HepG2 (cell line): Measurements from ENCODE around the gene RBPJ. TPM values are rescaled to one million over a fixed set of nuclear protein-coding genes. Genes with fewer than 3 reads are reported as not detected.

ENCODE experiments used
- EHMT2 ChIP-seq: fragments of 200-600 bp; sonication (generic); IDR thresholded peaks from 2 replicates; pipeline ENCODE4 v1.7.0; 2017; ENCODE audit warnings: antibody characterized with exemption, low read depth, low read length, borderline replicate concordance
- NFIB ChIP-seq: sonication (generic); formaldehyde crosslinking; IDR thresholded peaks from 2 replicates; pipeline ENCODE4 v1.9.0; 2021; ENCODE audit warnings: missing genetic modification reagents, mild to moderate bottlenecking, borderline replicate concordance
- RFXANK ChIP-seq: IDR thresholded peaks from 2 replicates; pipeline ENCODE4 v1.6.1; 2016
- ZKSCAN8 ChIP-seq: IDR thresholded peaks from 2 replicates; pipeline ENCODE4 v1.6.1; 2016; ENCODE audit warnings: borderline replicate concordance, missing genetic modification reagents, missing compliant biosample characterization
- ZNF562 ChIP-seq: sonication (generic); formaldehyde crosslinking; IDR thresholded peaks from 2 replicates; pipeline ENCODE4 v1.8.0; 2022; ENCODE audit warnings: missing genetic modification reagents, borderline replicate concordance
- ZSCAN22 ChIP-seq: sonication (generic); formaldehyde crosslinking; IDR thresholded peaks from 2 replicates; pipeline ENCODE4 v1.4.0; 2020; ENCODE audit warnings: mild to moderate bottlenecking, missing genetic modification reagents
- polyA plus RNA-seq, 8 experiments: library from polyadenylated mRNA; depleted of rRNA in 3 of 8; stranded (reverse) in 7 of 8; unstranded in 1 of 8; fragments of >200 nt; fragmentation: Illumina TruSeq in 4 of 8; extraction: Trizol in 4 of 8; gene quantifications; 2 replicates each; pipeline versions ENCODE4 v1.2.1 to v1.2.3, GENCODE V29; 2011 to 2016; ENCODE audit warnings: low read depth in 4 of 8, missing spikeins in 1 of 8, mixed read lengths in 1 of 8; ENCODE audit not compliant: insufficient read depth in 1 of 8
- total RNA-seq, 5 experiments: library from RNA; depleted of rRNA; stranded (reverse); fragments of >200 nt; fragmentation: Illumina TruSeq; extraction: Trizol; gene quantifications; 2 replicates each; pipeline ENCODE4 v1.2.3, GENCODE V29; 2016; ENCODE audit warnings: low read depth in 1 of 5
- TF ChIP-seq, protein P1 (sequence below): sonication (generic); formaldehyde crosslinking; IDR thresholded peaks from 2 replicates; pipeline ENCODE4 v1.4.0; 2020; ENCODE audit warnings: missing genetic modification reagents, borderline replicate concordance
- TF ChIP-seq, protein P2 (sequence below): sonication (generic); formaldehyde crosslinking; IDR thresholded peaks from 2 replicates; pipeline ENCODE4 v1.4.0; 2020; ENCODE audit warnings: missing genetic modification reagents
- TF ChIP-seq, protein P3 (sequence below): sonication (generic); formaldehyde crosslinking; IDR thresholded peaks from 2 replicates; pipeline ENCODE4 v1.4.0; 2020; ENCODE audit warnings: missing genetic modification reagents, mild to moderate bottlenecking, borderline replicate concordance
- TF ChIP-seq, protein P4 (sequence below): sonication (generic); formaldehyde crosslinking; IDR thresholded peaks from 2 replicates; pipeline ENCODE4 v1.4.0; 2020; ENCODE audit warnings: missing genetic modification reagents, borderline replicate concordance

Gene RBPJ
- total and polyA plus RNA-seq, 2 of the 13 experiments (the other 11 are each of a cell fraction or from before 2014, with no cell fraction given): 25.9 to 33.2 TPM

DNA sequence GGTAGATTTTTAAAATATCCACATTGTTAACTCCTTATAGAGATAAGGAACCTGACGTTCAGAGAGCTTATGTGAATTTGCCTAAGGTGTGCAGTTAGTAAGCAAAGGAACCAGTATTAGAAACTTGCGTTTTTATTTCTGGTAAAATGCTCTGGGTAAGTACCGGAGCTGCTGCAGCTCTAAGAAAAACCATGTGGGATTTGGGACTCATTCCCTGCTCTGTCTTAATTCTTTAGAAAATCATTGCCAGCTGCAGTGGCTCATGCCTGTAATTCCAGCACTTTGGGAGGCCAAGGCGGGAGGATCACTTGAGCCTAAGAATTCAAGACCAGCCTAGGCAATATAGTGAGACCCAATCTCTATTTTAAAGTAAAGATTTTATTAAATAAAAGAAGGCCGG lies 163.7 kb downstream of the RBPJ start (continued):
- TF ChIP-seq, protein P1, sequence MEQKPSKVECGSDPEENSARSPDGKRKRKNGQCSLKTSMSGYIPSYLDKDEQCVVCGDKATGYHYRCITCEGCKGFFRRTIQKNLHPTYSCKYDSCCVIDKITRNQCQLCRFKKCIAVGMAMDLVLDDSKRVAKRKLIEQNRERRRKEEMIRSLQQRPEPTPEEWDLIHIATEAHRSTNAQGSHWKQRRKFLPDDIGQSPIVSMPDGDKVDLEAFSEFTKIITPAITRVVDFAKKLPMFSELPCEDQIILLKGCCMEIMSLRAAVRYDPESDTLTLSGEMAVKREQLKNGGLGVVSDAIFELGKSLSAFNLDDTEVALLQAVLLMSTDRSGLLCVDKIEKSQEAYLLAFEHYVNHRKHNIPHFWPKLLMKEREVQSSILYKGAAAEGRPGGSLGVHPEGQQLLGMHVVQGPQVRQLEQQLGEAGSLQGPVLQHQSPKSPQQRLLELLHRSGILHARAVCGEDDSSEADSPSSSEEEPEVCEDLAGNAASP (CRISPR knock-in tag): no peak
- no peak for TF ChIP-seq ZNF562 (CRISPR knock-in tag)
- no peak for TF ChIP-seq EHMT2
- TF ChIP-seq, protein P2, sequence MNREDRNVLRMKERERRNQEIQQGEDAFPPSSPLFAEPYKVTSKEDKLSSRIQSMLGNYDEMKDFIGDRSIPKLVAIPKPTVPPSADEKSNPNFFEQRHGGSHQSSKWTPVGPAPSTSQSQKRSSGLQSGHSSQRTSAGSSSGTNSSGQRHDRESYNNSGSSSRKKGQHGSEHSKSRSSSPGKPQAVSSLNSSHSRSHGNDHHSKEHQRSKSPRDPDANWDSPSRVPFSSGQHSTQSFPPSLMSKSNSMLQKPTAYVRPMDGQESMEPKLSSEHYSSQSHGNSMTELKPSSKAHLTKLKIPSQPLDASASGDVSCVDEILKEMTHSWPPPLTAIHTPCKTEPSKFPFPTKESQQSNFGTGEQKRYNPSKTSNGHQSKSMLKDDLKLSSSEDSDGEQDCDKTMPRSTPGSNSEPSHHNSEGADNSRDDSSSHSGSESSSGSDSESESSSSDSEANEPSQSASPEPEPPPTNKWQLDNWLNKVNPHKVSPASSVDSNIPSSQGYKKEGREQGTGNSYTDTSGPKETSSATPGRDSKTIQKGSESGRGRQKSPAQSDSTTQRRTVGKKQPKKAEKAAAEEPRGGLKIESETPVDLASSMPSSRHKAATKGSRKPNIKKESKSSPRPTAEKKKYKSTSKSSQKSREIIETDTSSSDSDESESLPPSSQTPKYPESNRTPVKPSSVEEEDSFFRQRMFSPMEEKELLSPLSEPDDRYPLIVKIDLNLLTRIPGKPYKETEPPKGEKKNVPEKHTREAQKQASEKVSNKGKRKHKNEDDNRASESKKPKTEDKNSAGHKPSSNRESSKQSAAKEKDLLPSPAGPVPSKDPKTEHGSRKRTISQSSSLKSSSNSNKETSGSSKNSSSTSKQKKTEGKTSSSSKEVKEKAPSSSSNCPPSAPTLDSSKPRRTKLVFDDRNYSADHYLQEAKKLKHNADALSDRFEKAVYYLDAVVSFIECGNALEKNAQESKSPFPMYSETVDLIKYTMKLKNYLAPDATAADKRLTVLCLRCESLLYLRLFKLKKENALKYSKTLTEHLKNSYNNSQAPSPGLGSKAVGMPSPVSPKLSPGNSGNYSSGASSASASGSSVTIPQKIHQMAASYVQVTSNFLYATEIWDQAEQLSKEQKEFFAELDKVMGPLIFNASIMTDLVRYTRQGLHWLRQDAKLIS (CRISPR knock-in tag): no peak
- TF ChIP-seq, protein P3, sequence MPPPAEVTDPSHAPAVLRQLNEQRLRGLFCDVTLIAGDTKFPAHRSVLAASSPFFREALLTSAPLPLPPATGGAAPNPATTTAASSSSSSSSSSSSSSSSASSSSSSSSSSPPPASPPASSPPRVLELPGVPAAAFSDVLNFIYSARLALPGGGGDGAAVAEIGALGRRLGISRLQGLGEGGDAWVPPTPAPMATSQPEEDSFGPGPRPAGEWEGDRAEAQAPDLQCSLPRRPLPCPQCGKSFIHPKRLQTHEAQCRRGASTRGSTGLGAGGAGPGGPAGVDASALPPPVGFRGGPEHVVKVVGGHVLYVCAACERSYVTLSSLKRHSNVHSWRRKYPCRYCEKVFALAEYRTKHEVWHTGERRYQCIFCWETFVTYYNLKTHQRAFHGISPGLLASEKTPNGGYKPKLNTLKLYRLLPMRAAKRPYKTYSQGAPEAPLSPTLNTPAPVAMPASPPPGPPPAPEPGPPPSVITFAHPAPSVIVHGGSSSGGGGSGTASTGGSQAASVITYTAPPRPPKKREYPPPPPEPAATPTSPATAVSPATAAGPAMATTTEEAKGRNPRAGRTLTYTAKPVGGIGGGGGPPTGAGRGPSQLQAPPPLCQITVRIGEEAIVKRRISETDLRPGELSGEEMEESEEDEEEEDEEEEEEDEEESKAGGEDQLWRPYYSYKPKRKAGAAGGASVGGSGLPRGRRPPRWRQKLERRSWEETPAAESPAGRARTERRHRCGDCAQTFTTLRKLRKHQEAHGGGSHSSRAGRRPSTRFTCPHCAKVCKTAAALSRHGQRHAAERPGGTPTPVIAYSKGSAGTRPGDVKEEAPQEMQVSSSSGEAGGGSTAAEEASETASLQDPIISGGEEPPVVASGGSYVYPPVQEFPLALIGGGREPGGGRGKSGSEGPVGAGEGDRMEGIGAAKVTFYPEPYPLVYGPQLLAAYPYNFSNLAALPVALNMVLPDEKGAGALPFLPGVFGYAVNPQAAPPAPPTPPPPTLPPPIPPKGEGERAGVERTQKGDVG (CRISPR knock-in tag): no peak
- TF ChIP-seq, protein P4, sequence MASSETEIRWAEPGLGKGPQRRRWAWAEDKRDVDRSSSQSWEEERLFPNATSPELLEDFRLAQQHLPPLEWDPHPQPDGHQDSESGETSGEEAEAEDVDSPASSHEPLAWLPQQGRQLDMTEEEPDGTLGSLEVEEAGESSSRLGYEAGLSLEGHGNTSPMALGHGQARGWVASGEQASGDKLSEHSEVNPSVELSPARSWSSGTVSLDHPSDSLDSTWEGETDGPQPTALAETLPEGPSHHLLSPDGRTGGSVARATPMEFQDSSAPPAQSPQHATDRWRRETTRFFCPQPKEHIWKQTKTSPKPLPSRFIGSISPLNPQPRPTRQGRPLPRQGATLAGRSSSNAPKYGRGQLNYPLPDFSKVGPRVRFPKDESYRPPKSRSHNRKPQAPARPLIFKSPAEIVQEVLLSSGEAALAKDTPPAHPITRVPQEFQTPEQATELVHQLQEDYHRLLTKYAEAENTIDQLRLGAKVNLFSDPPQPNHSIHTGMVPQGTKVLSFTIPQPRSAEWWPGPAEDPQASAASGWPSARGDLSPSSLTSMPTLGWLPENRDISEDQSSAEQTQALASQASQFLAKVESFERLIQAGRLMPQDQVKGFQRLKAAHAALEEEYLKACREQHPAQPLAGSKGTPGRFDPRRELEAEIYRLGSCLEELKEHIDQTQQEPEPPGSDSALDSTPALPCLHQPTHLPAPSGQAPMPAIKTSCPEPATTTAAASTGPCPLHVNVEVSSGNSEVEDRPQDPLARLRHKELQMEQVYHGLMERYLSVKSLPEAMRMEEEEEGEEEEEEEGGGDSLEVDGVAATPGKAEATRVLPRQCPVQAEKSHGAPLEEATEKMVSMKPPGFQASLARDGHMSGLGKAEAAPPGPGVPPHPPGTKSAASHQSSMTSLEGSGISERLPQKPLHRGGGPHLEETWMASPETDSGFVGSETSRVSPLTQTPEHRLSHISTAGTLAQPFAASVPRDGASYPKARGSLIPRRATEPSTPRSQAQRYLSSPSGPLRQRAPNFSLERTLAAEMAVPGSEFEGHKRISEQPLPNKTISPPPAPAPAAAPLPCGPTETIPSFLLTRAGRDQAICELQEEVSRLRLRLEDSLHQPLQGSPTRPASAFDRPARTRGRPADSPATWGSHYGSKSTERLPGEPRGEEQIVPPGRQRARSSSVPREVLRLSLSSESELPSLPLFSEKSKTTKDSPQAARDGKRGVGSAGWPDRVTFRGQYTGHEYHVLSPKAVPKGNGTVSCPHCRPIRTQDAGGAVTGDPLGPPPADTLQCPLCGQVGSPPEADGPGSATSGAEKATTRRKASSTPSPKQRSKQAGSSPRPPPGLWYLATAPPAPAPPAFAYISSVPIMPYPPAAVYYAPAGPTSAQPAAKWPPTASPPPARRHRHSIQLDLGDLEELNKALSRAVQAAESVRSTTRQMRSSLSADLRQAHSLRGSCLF: no peak
- TF ChIP-seq ZSCAN22 (CRISPR knock-in tag): no peak
- no peak for TF ChIP-seq ZKSCAN8 (CRISPR knock-in tag)
- TF ChIP-seq NFIB (CRISPR knock-in tag): no peak
- no peak for TF ChIP-seq RFXANK (CRISPR knock-in tag)
